Measurements from ENCODE around the gene NCK1.

DNA sequence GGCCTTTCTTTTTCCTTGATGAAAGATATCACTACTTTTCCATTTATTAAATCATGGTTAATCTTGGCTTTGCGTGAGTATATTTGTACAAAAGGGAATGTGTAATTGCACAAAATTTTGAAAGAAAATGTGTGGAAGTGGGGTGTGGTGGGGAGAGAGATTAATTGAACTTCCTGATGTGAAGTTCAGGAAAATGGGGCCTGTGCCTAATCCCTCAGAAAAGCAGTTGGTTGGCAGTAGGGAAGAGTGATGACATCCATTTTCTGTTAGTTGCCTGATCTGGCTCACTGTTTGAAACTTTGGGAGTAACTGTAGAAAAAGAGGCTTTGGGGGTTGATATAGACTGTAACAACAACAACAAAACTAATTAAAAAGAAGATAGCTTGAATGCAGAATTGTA, 85.0 kb downstream of the NCK1 start:
- TF ChIP-seq, protein P1, sequence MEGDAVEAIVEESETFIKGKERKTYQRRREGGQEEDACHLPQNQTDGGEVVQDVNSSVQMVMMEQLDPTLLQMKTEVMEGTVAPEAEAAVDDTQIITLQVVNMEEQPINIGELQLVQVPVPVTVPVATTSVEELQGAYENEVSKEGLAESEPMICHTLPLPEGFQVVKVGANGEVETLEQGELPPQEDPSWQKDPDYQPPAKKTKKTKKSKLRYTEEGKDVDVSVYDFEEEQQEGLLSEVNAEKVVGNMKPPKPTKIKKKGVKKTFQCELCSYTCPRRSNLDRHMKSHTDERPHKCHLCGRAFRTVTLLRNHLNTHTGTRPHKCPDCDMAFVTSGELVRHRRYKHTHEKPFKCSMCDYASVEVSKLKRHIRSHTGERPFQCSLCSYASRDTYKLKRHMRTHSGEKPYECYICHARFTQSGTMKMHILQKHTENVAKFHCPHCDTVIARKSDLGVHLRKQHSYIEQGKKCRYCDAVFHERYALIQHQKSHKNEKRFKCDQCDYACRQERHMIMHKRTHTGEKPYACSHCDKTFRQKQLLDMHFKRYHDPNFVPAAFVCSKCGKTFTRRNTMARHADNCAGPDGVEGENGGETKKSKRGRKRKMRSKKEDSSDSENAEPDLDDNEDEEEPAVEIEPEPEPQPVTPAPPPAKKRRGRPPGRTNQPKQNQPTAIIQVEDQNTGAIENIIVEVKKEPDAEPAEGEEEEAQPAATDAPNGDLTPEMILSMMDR (IDR thresholded peaks at IDR 0.05; ENCODE audit: insufficient read depth, low read length): no peak
- TF ChIP-seq REST (IDR thresholded peaks at IDR 0.05; ENCODE audit: insufficient replicate concordance, low read depth) (no peak), POLR2AphosphoS5 (IDR thresholded peaks at IDR 0.05; ENCODE audit: low read depth) (no peak), GABPA (IDR thresholded peaks at IDR 0.05; ENCODE audit: low read depth) (no peak), SPI1 (IDR thresholded peaks at IDR 0.05; ENCODE audit: borderline replicate concordance, low read depth) (no peak)
